ENCODE data around the gene NCL.

- TF ChIP-seq CTCF (IDR thresholded peaks at IDR 0.05) (no peak), POLR2A (IDR thresholded peaks at IDR 0.05) (no peak), POLR2AphosphoS5 (IDR thresholded peaks at IDR 0.05) (no peak)
Observed at GRCh38 chr2:231457101-231457500, 7.2 kb downstream of the NCL start.
